Tibial artery (tissue), 4 donors: ENCODE results near the gene RIN3.

Experiments used
- DNase-seq, 2 donors: peaks; one replicate each; pipeline ENCODE4 v3.0.0-alpha.2; 2019
- H3K27ac ChIP-seq, 2 donors: fragments of 200-600 bp; sonication (generic) in 1 of 2; 1 replicate in 1 of 2; 2 replicates in 1 of 2; pipeline ENCODE4 v1.5.1; 2018 to 2019; ENCODE audit warnings: mild to moderate bottlenecking in 1 of 2
- H3K27me3 ChIP-seq, 2 donors: fragments of 200-600 bp; sonication (generic) in 1 of 2; one replicate each; pipeline versions ENCODE4 v1.5.1 to v1.6.0; 2016 to 2019
- H3K36me3 ChIP-seq, 3 donors: fragments of 200-600 bp; sonication (generic) in 2 of 3; one replicate each; pipeline ENCODE4 v1.5.1; 2016 to 2019; ENCODE audit warnings: mild to moderate bottlenecking in 2 of 3
- H3K4me1 ChIP-seq, 4 donors: fragments of 200-600 bp; sonication (generic) in 2 of 4; 1 replicate in 3 of 4; 2 replicates in 1 of 4; pipeline ENCODE4 v1.5.1; 2016 to 2019
- H3K4me3 ChIP-seq, 2 donors: fragments of 200-600 bp; sonication (generic) in 1 of 2; 1 replicate in 1 of 2; 2 replicates in 1 of 2; pipeline ENCODE4 v1.5.1; 2018 to 2019; ENCODE audit warnings: mild to moderate bottlenecking in 2 of 2
- H3K9me3 ChIP-seq, 3 donors: fragments of 200-600 bp; sonication (generic) in 1 of 3; one replicate each; pipeline ENCODE4 v1.5.1; 2016 to 2019
- intact Hi-C: fragments of 100-400 bp; cut with DNase I; formaldehyde crosslinking; loops from one replicate; pipeline ENCODE4 v1.15.0; 2023; ENCODE audit warnings: low total_unique reads
- TF ChIP-seq, protein P1 (sequence below), 2 experiments: fragments of 200-600 bp in 1 of 2; fragments of 450-650 bp in 1 of 2; IDR thresholded peaks; one replicate each; pipeline ENCODE4 v1.5.1; 2017 to 2019; ENCODE audit warnings: antibody characterized with exemption in 2 of 2, mild to moderate bottlenecking in 1 of 2, moderate library complexity in 1 of 2

Gene RIN3

DNA sequence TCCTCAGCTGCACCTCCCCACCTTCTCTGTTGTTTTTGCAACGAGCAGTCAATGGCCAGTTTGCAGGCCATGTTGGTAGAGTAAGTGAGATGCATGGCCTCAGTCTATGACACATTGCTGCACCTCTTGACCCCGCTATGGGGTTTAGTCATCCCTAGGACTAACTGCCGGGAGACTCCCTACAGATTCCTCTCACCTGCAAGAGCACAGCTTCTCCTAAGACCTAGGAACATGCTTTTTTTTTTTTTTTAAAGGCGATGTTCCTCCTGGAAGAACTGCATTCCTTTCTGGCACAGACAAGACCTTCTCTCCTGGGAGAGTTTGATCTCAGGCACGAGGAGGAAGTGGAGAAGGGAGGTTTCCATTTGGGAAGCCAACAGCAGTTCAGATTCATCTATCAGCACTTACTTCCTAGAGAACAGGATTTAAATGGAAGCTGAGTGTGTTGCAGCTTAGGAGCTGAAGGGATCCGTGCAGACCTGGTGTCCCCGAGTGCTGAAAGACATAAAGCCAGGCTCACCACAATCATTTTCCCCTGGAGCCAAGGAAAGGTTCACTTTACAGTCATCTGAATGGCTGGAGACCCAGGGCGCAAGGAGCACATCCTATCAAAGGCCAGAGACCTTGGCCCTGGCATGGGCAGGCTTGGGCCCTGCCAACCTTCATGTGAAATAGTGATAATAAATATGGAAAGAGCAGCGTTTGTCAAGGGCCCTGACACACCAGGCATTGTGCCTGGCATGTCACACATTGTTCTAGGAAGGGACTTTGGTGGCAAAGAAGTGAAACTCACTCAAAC is 130.8 kb downstream of the RIN3 start:
- H3K4me3 ChIP-seq: no peak overlapping the region
- TF ChIP-seq, protein P1, sequence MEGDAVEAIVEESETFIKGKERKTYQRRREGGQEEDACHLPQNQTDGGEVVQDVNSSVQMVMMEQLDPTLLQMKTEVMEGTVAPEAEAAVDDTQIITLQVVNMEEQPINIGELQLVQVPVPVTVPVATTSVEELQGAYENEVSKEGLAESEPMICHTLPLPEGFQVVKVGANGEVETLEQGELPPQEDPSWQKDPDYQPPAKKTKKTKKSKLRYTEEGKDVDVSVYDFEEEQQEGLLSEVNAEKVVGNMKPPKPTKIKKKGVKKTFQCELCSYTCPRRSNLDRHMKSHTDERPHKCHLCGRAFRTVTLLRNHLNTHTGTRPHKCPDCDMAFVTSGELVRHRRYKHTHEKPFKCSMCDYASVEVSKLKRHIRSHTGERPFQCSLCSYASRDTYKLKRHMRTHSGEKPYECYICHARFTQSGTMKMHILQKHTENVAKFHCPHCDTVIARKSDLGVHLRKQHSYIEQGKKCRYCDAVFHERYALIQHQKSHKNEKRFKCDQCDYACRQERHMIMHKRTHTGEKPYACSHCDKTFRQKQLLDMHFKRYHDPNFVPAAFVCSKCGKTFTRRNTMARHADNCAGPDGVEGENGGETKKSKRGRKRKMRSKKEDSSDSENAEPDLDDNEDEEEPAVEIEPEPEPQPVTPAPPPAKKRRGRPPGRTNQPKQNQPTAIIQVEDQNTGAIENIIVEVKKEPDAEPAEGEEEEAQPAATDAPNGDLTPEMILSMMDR (IDR thresholded peaks at IDR 0.05): no peak
- H3K4me1 ChIP-seq: peaks cover 3 to 41% (median 21%) of the 10 kb centered on the region in 4 donors
- H3K9me3 ChIP-seq: peaks cover 0 to 6% (median 0%) of the 10 kb centered on the region in 3 donors
- peaks cover 9 to 31% (median 18%) of the 10 kb centered on the region in 3 donors for H3K36me3 ChIP-seq
- H3K27me3 ChIP-seq: no peaks in the 10 kb centered on the region
- no peak for DNase-seq
- H3K27ac ChIP-seq: peak overlapping the region; percentile 15 to 97
- intact Hi-C loops: loop anchor here (5.0 to 10.0 kb wide), 2 partner anchors 558 to 1140 kb away; partner anchors contain the start of gene PRIMA1

DNA sequence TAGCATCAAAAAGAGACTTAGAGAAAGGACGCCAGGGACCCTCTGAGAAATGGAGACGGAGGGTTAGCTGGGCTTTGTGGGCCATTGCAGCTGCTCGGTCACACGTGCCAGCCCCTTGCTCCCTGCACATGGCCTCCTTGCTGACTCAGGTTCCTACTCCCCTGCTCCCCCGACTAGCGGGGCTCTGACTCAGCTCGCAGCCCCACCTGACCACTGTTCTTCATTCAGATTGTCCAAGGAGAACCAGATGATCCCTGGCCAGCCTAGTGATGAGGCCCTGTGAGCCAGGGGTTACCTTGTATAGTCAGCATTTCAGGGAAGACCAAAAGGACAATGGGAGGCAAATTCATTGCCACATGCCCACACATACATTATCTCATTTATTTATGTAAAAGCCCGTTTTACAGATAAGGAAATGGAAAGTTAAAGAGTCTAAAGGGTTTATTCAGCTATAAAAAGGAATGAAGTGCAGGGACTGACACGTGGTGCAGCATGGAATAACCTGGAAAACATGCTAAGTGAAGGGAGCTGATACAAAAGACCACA is 131.5 kb downstream of the RIN3 start:
- peaks cover 3 to 47% (median 27%) of the 10 kb centered on the region in 4 donors for H3K4me1 ChIP-seq
- H3K27ac ChIP-seq: peak overlapping the region in 1 of 2 donors; percentile 97
- TF ChIP-seq, protein P1 (IDR thresholded peaks at IDR 0.05): no peak
- H3K9me3 ChIP-seq: peaks cover 0 to 6% (median 0%) of the 10 kb centered on the region in 3 donors
- no peak overlapping the region for H3K4me3 ChIP-seq
- H3K36me3 ChIP-seq: peaks cover 9 to 31% (median 18%) of the 10 kb centered on the region in 3 donors
- intact Hi-C loops: loop anchor here (5.0 to 10.0 kb wide), 2 partner anchors 557 to 1140 kb away; partner anchors contain the start of gene PRIMA1
- H3K27me3 ChIP-seq: no peaks in the 10 kb centered on the region
- no peak for DNase-seq

DNA sequence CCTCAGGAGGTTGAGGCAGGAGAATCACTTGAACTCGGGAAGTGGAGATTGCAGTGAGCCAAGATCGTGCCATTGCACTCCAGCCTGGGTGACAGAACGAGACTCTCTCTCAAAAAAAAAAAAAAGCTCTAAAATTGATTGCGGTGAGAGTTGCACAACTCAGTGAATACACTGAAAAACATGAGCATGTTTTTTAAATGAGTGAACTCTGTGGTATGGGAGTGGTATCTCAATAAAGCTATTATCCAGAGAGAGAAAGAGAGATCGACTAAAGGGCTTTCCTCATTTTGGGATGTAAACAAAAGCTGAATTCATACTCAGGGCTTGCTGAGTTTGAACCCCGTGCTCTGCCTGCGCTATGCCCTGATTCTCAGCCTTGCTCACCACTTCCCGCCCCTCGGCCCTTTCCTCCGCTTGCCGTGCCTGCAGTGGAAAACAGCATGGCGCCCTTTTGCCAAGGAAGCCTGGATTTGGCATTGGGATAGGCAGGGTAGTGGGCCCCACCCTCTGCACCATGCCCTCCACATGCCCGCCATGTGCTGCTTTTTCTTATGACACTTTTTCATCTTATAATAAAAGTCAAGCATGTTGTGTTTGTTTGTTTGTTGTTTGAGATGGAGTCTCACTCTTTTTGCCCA is 132.4 kb downstream of the RIN3 start:
- TF ChIP-seq, protein P1 (IDR thresholded peaks at IDR 0.05): no peak
- no peak overlapping the region for H3K4me3 ChIP-seq
- intact Hi-C loops: loop anchor here (2.0 to 10.0 kb wide), 2 partner anchors 43 to 1139 kb away; partner anchors contain the start of gene PRIMA1
- H3K9me3 ChIP-seq: peaks cover 0 to 6% (median 0%) of the 10 kb centered on the region in 3 donors
- DNase-seq: no peak
- peak overlapping the region; percentile 93 to 97 for H3K27ac ChIP-seq
- peaks cover 9 to 31% (median 18%) of the 10 kb centered on the region in 3 donors for H3K36me3 ChIP-seq
- peaks cover 3 to 53% (median 28%) of the 10 kb centered on the region in 4 donors for H3K4me1 ChIP-seq
- H3K27me3 ChIP-seq: no peaks in the 10 kb centered on the region

DNA sequence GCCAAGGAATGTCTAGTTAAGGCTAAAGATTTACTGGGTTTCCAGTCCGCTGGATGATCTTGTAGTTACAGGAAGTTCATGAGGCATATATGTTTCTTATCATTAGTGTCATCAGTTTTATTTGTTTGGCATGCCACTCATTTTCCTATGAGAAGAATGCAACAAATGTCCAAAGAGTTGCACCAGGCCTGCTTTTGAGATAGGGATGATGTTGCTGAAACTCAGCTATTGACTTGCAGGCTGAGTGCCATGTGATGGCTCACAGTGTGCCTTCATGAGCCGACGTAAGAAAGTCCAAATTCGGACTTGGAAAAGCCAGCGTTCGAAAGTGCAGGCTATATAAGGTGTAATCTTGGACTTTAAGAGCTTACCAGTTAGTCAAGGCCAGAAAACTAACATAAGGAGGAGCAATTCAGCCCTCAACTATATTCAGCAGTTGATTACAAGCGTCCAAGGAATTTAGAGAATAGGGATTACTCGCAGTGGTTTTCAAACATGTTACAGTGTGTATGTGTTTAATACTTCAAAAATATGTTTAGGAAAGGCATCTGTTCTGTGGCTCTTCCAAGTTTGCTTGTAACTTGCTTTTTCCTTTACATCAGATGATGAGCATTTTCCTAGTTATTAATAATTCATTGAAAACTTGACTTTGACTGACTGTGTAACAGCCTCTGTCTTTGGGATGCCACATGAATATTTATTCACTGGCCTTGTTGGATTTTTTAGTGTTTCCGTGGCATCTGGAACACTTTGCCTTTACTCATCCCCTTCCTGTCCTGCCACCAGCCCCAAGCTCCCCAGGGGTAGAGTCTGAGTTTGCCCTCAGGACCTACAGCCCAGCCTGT is 133.6 kb downstream of the RIN3 start:
- Histone ChIP-seq H3K27ac (peak overlapping the region; percentile 93 to 97), H3K4me1 (peaks cover 3 to 53% (median 28%) of the 10 kb centered on the region in 4 donors), H3K9me3 (peaks cover 0 to 6% (median 0%) of the 10 kb centered on the region in 3 donors), H3K36me3 (peaks cover 9 to 28% (median 12%) of the 10 kb centered on the region in 3 donors), H3K27me3 (no peaks in the 10 kb centered on the region), H3K4me3 (no peak overlapping the region)
- intact Hi-C loops: loop anchor here (2.0 to 10.0 kb wide), 2 partner anchors 44 to 1138 kb away; partner anchors contain the start of gene PRIMA1
- DNase-seq: peak in 1 of 2 donors; percentile 86
- TF ChIP-seq, protein P1 (IDR thresholded peaks at IDR 0.05): no peak
